Measurements from ENCODE around the gene ZSCAN22.

DNA sequence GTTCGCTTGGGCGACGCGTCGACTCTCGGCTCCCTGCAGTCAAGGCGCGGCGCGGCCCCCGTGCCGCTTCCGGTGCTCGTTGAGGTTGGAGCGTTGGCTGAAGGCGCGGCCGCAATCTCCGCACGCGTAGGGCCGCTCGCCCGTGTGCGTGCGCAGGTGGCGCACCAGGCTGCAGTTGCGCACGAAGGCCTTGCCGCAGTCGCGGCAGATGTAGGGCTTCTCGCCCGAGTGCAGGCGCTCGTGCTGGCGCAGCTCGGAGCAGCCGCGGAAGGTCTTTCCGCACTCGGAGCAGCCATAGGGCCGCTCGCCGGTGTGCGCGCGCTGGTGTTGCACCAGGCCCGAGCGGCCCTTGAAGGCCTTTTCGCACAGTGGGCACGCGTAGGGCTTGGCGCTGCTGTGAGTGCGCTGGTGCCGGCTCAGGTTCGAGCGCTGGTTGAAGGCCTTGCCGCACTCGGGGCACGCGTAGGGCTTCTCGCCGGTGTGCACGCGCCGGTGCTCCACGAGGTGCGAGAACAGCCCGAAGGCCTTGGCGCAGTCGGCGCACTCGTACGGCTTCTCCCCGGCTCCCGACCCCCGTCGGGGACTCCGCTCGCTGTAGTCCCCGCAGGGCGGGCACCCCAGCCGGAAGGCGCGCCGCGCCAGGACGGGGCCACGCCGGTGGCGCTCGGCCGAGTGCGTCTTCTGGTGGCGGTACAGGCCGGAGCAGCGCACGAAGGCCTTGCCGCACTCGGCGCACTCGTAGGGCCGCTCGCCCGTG, 41.1 kb downstream of the ZSCAN22 start:
- TF ChIP-seq, protein P1, sequence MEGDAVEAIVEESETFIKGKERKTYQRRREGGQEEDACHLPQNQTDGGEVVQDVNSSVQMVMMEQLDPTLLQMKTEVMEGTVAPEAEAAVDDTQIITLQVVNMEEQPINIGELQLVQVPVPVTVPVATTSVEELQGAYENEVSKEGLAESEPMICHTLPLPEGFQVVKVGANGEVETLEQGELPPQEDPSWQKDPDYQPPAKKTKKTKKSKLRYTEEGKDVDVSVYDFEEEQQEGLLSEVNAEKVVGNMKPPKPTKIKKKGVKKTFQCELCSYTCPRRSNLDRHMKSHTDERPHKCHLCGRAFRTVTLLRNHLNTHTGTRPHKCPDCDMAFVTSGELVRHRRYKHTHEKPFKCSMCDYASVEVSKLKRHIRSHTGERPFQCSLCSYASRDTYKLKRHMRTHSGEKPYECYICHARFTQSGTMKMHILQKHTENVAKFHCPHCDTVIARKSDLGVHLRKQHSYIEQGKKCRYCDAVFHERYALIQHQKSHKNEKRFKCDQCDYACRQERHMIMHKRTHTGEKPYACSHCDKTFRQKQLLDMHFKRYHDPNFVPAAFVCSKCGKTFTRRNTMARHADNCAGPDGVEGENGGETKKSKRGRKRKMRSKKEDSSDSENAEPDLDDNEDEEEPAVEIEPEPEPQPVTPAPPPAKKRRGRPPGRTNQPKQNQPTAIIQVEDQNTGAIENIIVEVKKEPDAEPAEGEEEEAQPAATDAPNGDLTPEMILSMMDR (IDR thresholded peaks at IDR 0.05) = no peak
- TF ChIP-seq EZH2 (IDR thresholded peaks at IDR 0.05) (no peak), EZH2phosphoT487 (IDR thresholded peaks at IDR 0.05) (no peak)
